NCI-H446 (cell line): Measurements from ENCODE around the gene SLC52A3.
"Not testable (repeated sequence)": the region's sequence is repeated elsewhere in the genome, so short reads cannot be mapped to it uniquely, and the experiment has no call there.

Experiments
- DNase-seq, 2 experiments: peaks; one replicate each; lab custom pipeline; 2025; lab: John Stamatoyannopoulos, UW

Gene SLC52A3

GRCh38 chr20:728256-728944, 39.9 kb downstream of the SLC52A3 start:
- DNase-seq, result peak in 1 of 2 experiments; percentile 59

GRCh38 chr20:726160-726559, 42.1 kb downstream of the SLC52A3 start:
- DNase-seq, result no peak

- no peak for DNase-seq
Measured at GRCh38 chr20:725491-725890, 42.8 kb downstream of the SLC52A3 start.

GRCh38 chr20:724797-725196, 43.5 kb downstream of the SLC52A3 start:
- DNase-seq, result not testable (repeated sequence)

- DNase-seq, result peak in 1 of 2 experiments; percentile 39
Measured at GRCh38 chr20:723756-724155, 44.5 kb downstream of the SLC52A3 start.

- no peak for DNase-seq
Measured at GRCh38 chr20:722822-723644, 45.3 kb downstream of the SLC52A3 start.

GRCh38 chr20:721876-722275, 46.4 kb downstream of the SLC52A3 start:
- no peak for DNase-seq

- DNase-seq, result peak in 1 of 2 experiments; percentile 8
Measured at GRCh38 chr20:719816-720215, 48.5 kb downstream of the SLC52A3 start.

- DNase-seq, result no peak
Measured at GRCh38 chr20:719068-719467, 49.2 kb downstream of the SLC52A3 start.

- no peak for DNase-seq
Measured at GRCh38 chr20:717832-718231, 50.5 kb downstream of the SLC52A3 start.

- no peak for DNase-seq
Measured at GRCh38 chr20:717271-717670, 51.0 kb downstream of the SLC52A3 start.

- no peak for DNase-seq
Measured at GRCh38 chr20:714453-714852, 53.8 kb downstream of the SLC52A3 start.

- no peak for DNase-seq
Measured at GRCh38 chr20:711576-711975, 56.7 kb downstream of the SLC52A3 start.

- no peak for DNase-seq
Measured at GRCh38 chr20:710780-711450, 57.4 kb downstream of the SLC52A3 start.
